Lung (tissue), 12 donors: ENCODE results near the gene ATG4B. TPM values are rescaled to one million over a fixed set of nuclear protein-coding genes. Genes with fewer than 3 reads are reported as not detected.

Experiments
- ATAC-seq: fragments of 200-7000 bp; cut with Tn5 transposase; one replicate; pipeline ENCODE4 v1.9.1; 2020; ENCODE audit warnings: moderate number of reproducible peaks; ENCODE audit not compliant: insufficient read depth, low FRiP score
- DNase-seq, 3 donors: peaks; one replicate each; pipeline ENCODE4 v3.0.0-alpha.2; 2013 to 2017
- H3K27ac ChIP-seq, 2 donors: one replicate each; pipeline ENCODE4 v1.5.1; 2013; ENCODE audit warnings: mild to moderate bottlenecking in 2 of 2, moderate library complexity in 2 of 2, control low read depth in 1 of 2, inconsistent platforms in 1 of 2, low read depth in 1 of 2, low read length in 1 of 2
- H3K27me3 ChIP-seq, 3 donors: one replicate each; pipeline ENCODE4 v1.5.1; 2013; ENCODE audit warnings: low read length in 2 of 3; ENCODE audit not compliant: control insufficient read depth in 3 of 3, insufficient read depth in 3 of 3
- H3K36me3 ChIP-seq, 4 donors: one replicate each; pipeline ENCODE4 v1.5.1; 2013; ENCODE audit warnings: low read length in 4 of 4, mild to moderate bottlenecking in 1 of 4, moderate library complexity in 1 of 4; ENCODE audit not compliant: control insufficient read depth in 4 of 4, insufficient read depth in 4 of 4
- H3K4me1 ChIP-seq, 5 donors: one replicate each; pipeline ENCODE4 v1.5.1; 2013; ENCODE audit warnings: low read length in 5 of 5, mild to moderate bottlenecking in 2 of 5, moderate library complexity in 1 of 5; ENCODE audit not compliant: control insufficient read depth in 5 of 5, insufficient read depth in 5 of 5
- H3K4me3 ChIP-seq: one replicate; pipeline ENCODE4 v1.5.1; 2013; ENCODE audit warnings: mild to moderate bottlenecking, control low read depth, moderate library complexity
- H3K9ac ChIP-seq, 2 donors: one replicate each; pipeline ENCODE4 v1.5.1; 2013; ENCODE audit warnings: low read length in 2 of 2, control low read depth in 1 of 2; ENCODE audit not compliant: insufficient read depth in 1 of 2
- H3K9me3 ChIP-seq, 4 donors: one replicate each; pipeline ENCODE4 v1.5.1; 2013; ENCODE audit warnings: low read length in 3 of 4, mild to moderate bottlenecking in 1 of 4, moderate library complexity in 1 of 4; ENCODE audit not compliant: control insufficient read depth in 4 of 4, insufficient read depth in 3 of 4
- WGBS, 2 donors: extraction: QIAGEN DNeasy Blood & Tissue Kit; methylation state at CpG; one replicate each; pipeline ENCODE4 v1.1.7; 2013; 5-methylcytosine and 5-hydroxymethylcytosine counted together
- polyA plus RNA-seq, 2 donors: library from polyadenylated mRNA; stranded (reverse); fragments of 200-250 nt; gene quantifications; one replicate each; pipeline ENCODE4 v1.2.1, GENCODE V29; 2013
- total RNA-seq, 2 donors: library from RNA; depleted of rRNA in 1 of 2; stranded (reverse); fragments of >200 nt in 1 of 2; gene quantifications; one replicate each; pipeline ENCODE4 v1.2.1, GENCODE V29; 2014 to 2021
- TF ChIP-seq, protein P1 (sequence below): IDR thresholded peaks from 2 replicates; pipeline ENCODE4 v1.5.1; 2012; ENCODE audit warnings: mild to moderate bottlenecking; ENCODE audit errors: control extremely low read depth, extremely low read depth
- donor health status: control.
- donor health status: control.
- donor health status: Bipolar disorder and iron deficiency.
- donor health status: healthy.
- donor health status: DM: yes; HTN: yes; CAD: no.

The ATG4B gene
- total and polyA plus RNA-seq, 4 donors: 45.1 to 74.9 (median 62.0) TPM

DNA sequence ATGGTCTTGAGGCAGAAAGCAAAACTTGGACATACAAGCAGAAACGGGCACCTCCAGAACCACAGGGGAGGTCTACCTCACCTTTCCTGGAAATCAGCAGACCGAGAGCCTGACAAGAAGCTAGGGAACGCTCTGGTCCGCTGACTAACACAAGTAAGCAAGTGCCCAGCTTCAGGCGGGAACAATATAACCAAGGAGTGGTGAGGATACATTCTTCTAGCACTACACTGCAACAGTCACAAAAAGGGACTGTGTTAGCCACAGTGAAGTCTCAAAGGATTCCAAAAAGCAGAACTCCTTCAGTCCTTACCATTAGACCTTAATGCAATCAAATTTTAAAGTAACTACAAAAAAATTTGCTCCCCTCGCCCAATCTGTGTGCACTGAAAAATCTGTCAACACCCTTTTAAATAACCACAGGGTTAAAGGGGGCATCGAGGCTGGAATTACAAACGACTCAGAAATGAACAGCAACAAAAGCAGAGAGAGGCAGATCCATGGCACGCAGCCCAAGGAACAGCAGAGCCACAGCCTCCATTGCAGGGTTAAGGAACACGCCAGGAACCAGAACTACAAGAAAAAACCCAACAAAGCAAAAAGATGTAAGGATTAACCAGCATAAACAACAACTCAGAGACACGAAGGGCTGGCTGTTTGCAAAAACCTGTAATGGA lies 7.6 kb upstream of the ATG4B start:
- H3K27ac ChIP-seq: no peak overlapping the region
- peaks cover 0 to 30% (median 22%) of the 10 kb centered on the region in 4 donors for H3K36me3 ChIP-seq
- H3K4me3 ChIP-seq: no peak overlapping the region
- H3K9me3 ChIP-seq: no peaks in the 10 kb centered on the region
- H3K27me3 ChIP-seq: no peaks in the 10 kb centered on the region
- TF ChIP-seq, protein P1, sequence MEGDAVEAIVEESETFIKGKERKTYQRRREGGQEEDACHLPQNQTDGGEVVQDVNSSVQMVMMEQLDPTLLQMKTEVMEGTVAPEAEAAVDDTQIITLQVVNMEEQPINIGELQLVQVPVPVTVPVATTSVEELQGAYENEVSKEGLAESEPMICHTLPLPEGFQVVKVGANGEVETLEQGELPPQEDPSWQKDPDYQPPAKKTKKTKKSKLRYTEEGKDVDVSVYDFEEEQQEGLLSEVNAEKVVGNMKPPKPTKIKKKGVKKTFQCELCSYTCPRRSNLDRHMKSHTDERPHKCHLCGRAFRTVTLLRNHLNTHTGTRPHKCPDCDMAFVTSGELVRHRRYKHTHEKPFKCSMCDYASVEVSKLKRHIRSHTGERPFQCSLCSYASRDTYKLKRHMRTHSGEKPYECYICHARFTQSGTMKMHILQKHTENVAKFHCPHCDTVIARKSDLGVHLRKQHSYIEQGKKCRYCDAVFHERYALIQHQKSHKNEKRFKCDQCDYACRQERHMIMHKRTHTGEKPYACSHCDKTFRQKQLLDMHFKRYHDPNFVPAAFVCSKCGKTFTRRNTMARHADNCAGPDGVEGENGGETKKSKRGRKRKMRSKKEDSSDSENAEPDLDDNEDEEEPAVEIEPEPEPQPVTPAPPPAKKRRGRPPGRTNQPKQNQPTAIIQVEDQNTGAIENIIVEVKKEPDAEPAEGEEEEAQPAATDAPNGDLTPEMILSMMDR: no peak
- peak in 2 of 3 donors; percentile 63 to 72 for DNase-seq
- WGBS, 2 donors: 71 to 83% methylated on average over 11 of the region's 11 CpGs
- H3K9ac ChIP-seq: peak overlapping the region in 1 of 2 donors; percentile 65
- no peak for ATAC-seq
- peaks cover 0 to 10% (median 7%) of the 10 kb centered on the region in 5 donors for H3K4me1 ChIP-seq

DNA sequence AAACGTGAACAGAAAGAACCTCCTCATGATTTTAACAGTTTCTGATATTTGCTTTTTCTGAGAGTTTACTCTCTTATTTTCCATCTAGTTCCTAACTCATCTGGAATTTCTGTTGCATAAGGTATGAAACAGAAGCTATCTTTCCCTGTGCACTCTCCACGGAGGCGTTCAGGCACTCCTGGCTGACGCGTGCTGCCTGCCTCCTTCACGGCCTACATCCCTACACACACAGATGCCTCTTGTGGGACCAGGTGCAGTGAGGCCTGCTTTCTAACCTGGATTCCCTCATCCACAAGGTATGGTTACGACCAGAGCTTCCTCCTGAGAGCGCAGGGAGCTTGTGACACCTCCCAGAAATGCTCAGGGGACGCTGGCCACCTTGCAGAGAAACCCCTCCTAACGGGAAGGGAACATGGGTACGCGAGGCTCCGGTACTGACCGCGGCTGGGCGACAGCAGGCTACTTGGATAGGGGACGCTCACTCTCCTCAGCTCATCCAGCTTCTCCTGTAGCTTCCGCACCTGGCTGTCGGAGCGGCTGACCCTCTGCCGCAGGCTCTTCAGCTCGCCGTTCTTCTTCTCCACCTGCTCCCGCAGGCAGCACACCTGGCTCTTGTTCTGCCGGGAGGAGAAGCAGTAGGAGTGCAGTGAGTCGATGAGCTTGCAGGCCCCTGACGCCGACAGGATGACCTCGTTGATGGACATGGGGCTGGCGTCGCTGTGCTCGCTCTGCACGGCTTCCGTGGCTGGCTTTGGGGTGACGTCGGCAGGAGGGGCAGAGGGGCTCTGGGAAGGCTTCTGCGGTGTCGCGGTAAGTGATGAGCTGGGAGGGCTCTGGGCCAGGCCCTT lies 4.8 kb upstream of the ATG4B start:
- no peak overlapping the region for H3K27ac ChIP-seq
- peaks cover 0 to 25% (median 20%) of the 10 kb centered on the region in 4 donors for H3K36me3 ChIP-seq
- DNase-seq (no peak), ATAC-seq (no peak)
- H3K4me3 ChIP-seq: no peak overlapping the region
- 96 to 97% methylated on average over 39 of the region's 39 CpGs for WGBS, 2 donors
- H3K27me3 ChIP-seq: no peaks in the 10 kb centered on the region
- no peaks in the 10 kb centered on the region for H3K9me3 ChIP-seq
- H3K9ac ChIP-seq: no peak overlapping the region
- peaks cover 3 to 23% (median 7%) of the 10 kb centered on the region in 5 donors for H3K4me1 ChIP-seq
- TF ChIP-seq, protein P1: no peak

DNA sequence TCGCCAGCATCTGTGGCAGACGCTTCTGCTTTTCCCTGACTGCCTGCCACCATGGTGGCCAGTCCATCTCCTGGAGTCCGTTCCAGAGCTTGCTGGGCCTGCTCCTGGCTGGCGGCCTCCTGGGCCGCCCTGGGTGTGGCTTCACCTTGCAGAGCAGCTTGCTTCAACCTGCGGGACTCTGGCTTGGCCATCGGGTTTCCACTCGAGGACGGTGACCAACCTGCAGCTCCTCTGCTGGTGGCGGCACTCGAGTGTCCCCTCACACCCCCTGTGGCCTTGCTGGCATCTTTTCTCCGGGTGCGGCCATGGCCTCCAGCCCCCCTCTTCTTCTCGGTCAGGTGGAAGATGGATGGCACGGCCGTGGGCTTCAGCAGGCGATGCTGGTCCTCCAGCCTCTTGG lies 3.9 kb upstream of the ATG4B start:
- ATAC-seq (no peak), DNase-seq (no peak)
- TF ChIP-seq, protein P1: no peak
- no peak overlapping the region for H3K27ac ChIP-seq
- no peak overlapping the region for H3K4me3 ChIP-seq
- peaks cover 4 to 28% (median 8%) of the 10 kb centered on the region in 5 donors for H3K4me1 ChIP-seq
- no peak overlapping the region for H3K9ac ChIP-seq
- H3K9me3 ChIP-seq: no peaks in the 10 kb centered on the region
- WGBS, 2 donors: 92 to 93% methylated on average over 17 of the region's 17 CpGs
- H3K27me3 ChIP-seq: no peaks in the 10 kb centered on the region
- H3K36me3 ChIP-seq: peaks cover 0 to 25% (median 19%) of the 10 kb centered on the region in 4 donors
